Endothelial cell (in vitro differentiated cells): ENCODE data around the gene FAM107A. TPM values are rescaled to one million over a fixed set of nuclear protein-coding genes. Genes with fewer than 3 reads are reported as not detected.

Experiments used
- DNase-seq: peaks from one replicate; pipeline ENCODE4 v3.0.0; 2021; ENCODE audit warnings: low spot score
- H3K27ac Mint-ChIP-seq: one replicate; pipeline ENCODE4 v1.8.0; 2021; ENCODE audit warnings: mixed read lengths, inconsistent platforms; ENCODE audit not compliant: unreplicated experiment
- H3K27me3 Mint-ChIP-seq: one replicate; pipeline ENCODE4 v1.8.0; 2021; ENCODE audit warnings: mild to moderate bottlenecking, moderate library complexity, mixed read lengths, inconsistent platforms; ENCODE audit not compliant: unreplicated experiment
- H3K36me3 Mint-ChIP-seq: one replicate; pipeline ENCODE4 v1.8.0; 2021; ENCODE audit warnings: mild to moderate bottlenecking, low read depth, mixed read lengths, inconsistent platforms; ENCODE audit not compliant: unreplicated experiment
- H3K4me1 Mint-ChIP-seq: one replicate; pipeline ENCODE4 v1.8.0; 2021; ENCODE audit warnings: mild to moderate bottlenecking, mixed read lengths, inconsistent platforms; ENCODE audit not compliant: unreplicated experiment
- H3K4me3 Mint-ChIP-seq: one replicate; pipeline ENCODE4 v1.8.0; 2021; ENCODE audit warnings: mild to moderate bottlenecking, mixed read lengths, inconsistent platforms; ENCODE audit not compliant: unreplicated experiment
- H3K9me3 Mint-ChIP-seq: one replicate; pipeline ENCODE4 v1.8.0; 2021; ENCODE audit warnings: mixed read lengths, inconsistent platforms; ENCODE audit not compliant: unreplicated experiment
- total RNA-seq: library from RNA; stranded (reverse); fragmentation: NEBNext Ultra II Directional; extraction: Animal tissue kit (Norgen Biotek cat#: 25700); gene quantifications from one replicate; pipeline ENCODE4 v1.2.1, GENCODE V29; 2021; ENCODE audit not compliant: unreplicated experiment
- TF ChIP-seq, protein P1 (sequence below): fragments of 200-600 bp; sonication (generic); IDR thresholded peaks from one replicate; pipeline ENCODE4 v1.5.0; 2021; ENCODE audit warnings: antibody characterized with exemption; ENCODE audit not compliant: unreplicated experiment

The FAM107A gene
- total RNA-seq, 1 donor from 2014 or later, result 0.18 TPM

DNA sequence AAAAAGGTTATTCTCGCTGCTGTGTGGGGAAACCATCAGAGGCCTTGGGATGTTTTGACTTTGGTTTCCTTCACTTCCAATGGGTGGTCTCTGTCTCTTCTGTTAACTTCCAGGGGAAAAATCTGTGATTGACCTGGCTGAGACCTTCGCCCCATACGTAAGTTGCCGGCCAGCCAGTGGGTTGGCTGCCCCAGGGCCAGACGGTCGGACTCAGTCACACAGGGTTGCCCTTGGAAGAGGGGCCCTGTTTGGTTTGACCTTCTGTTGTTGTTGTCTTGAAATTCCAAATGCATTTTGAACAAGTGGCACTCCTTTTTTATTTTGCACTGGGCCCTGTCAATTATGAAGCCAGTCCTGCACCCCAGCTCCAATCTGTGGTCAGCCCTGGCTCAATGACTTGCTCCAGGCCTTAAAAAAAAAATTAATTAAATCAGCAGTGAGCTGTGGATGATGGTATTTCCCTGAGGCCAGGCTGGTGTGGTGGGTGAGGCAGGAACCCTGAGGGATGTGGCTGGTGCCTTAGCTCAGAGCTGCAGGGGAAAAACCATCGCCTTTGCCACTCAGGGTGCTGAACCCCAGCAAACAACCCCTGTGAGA lies 4.5 kb downstream of the FAM107A start:
- TF ChIP-seq, protein P1, sequence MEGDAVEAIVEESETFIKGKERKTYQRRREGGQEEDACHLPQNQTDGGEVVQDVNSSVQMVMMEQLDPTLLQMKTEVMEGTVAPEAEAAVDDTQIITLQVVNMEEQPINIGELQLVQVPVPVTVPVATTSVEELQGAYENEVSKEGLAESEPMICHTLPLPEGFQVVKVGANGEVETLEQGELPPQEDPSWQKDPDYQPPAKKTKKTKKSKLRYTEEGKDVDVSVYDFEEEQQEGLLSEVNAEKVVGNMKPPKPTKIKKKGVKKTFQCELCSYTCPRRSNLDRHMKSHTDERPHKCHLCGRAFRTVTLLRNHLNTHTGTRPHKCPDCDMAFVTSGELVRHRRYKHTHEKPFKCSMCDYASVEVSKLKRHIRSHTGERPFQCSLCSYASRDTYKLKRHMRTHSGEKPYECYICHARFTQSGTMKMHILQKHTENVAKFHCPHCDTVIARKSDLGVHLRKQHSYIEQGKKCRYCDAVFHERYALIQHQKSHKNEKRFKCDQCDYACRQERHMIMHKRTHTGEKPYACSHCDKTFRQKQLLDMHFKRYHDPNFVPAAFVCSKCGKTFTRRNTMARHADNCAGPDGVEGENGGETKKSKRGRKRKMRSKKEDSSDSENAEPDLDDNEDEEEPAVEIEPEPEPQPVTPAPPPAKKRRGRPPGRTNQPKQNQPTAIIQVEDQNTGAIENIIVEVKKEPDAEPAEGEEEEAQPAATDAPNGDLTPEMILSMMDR, result no peak
- DNase-seq, result no peak
- H3K4me1 Mint-ChIP-seq, result peaks cover 4% of the 10 kb centered on the region
- H3K36me3 Mint-ChIP-seq, result no peaks in the 10 kb centered on the region
- H3K27me3 Mint-ChIP-seq, result peaks cover 5% of the 10 kb centered on the region
- no peaks in the 10 kb centered on the region for H3K9me3 Mint-ChIP-seq
- no peak overlapping the region for H3K4me3 Mint-ChIP-seq
- no peak overlapping the region for H3K27ac Mint-ChIP-seq

DNA sequence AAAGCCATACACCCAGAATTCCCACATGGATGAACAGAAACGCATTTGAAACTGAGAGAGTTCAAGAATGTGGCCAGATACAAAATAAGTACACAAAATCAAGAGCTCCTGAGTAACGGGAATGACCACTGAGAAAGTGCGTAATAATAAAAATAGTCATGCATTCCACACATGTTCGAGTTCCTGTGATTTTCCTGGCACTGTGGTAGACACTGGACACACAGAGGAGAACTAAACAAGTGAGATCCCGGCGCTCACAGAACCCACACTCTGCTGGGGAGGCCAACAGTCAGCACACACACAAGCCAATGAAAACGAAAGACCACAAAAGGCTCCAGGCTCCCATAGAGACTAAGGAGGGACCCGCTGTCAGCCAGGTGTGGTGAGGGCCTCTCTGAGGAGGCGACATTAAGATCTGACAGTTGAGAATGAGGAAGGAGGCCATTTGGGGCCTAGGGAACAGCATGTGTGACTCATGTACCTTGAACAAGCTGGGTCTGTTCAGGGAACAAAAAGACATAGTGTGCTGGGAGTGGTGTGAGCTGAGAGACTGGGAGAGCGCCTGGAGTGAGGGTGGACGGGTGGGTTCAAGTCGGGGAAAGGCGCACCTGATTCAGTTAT lies 5.1 kb downstream of the FAM107A start:
- Mint-ChIP-seq H3K9me3 (no peaks in the 10 kb centered on the region), H3K27ac (no peak overlapping the region), H3K36me3 (no peaks in the 10 kb centered on the region), H3K27me3 (peaks cover 5% of the 10 kb centered on the region), H3K4me1 (no peaks in the 10 kb centered on the region), H3K4me3 (no peak overlapping the region)
- DNase-seq, result no peak
- TF ChIP-seq, protein P1, result no peak

DNA sequence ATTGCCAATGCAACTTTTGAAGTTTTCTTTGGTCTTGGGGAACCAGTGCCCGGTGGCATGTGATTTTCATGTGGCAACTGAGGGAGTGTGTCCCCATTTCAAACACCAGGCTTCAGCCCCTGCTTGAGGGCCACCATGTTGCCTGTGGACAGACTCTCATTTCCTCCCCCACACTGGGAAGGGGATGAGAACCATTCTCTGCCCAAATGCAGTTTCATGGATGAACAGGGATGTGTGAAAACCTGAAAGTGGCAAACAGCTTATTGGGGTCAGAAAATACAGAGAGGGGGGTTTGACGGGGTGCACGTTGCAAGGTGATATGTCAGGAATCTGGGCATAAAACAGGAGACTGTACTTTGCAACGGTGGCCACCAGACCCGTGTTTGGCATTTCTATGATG lies 6.3 kb downstream of the FAM107A start:
- Mint-ChIP-seq H3K4me3 (no peak overlapping the region), H3K36me3 (no peaks in the 10 kb centered on the region), H3K4me1 (no peaks in the 10 kb centered on the region), H3K27ac (no peak overlapping the region), H3K9me3 (no peaks in the 10 kb centered on the region), H3K27me3 (peaks cover 5% of the 10 kb centered on the region)
- DNase-seq, result no peak
- TF ChIP-seq, protein P1, result no peak

DNA sequence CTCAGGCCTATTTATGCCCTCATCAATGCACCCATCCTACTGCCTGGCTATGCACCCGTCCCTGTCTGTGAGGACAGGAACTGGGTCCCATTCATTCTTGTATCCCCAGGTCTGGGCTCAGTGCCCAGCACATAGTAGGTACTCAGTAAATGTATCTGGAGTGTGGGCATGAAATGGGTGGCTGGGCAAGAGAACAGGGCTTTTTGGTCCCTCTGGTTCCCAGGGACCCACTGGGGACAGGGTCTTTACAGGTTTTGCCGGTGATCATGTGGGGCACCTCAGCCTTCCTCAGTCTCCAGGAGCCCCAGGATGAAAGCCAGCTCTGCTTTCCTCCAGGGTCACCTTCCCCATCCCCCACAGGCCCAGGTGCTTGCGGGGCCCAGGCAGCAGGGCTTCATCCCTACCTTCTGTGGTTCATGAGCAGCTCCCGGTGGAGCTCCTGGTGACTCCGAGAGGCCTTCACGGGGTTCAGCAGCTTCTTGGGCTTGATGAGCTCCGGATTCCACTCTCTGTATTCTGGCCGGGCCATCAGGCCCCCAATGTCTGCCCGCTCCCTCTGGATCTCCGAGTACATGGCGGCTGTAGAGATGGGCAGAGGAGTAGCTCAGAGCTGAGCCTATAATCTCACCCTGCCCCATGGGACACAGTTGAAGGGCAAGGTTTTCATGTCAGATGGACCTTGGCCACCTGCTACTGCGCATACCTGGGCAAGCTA lies 7.7 kb downstream of the FAM107A start:
- H3K4me3 Mint-ChIP-seq, result no peak overlapping the region
- no peaks in the 10 kb centered on the region for H3K9me3 Mint-ChIP-seq
- no peak overlapping the region for H3K27ac Mint-ChIP-seq
- TF ChIP-seq, protein P1, result no peak
- H3K36me3 Mint-ChIP-seq, result no peaks in the 10 kb centered on the region
- no peak for DNase-seq
- H3K27me3 Mint-ChIP-seq, result peaks cover 5% of the 10 kb centered on the region
- no peaks in the 10 kb centered on the region for H3K4me1 Mint-ChIP-seq
